Endothelial cell of umbilical vein (primary cell): ENCODE measurements around the gene NWD2. TPM values are rescaled to one million over a fixed set of nuclear protein-coding genes. Genes with fewer than 3 reads are reported as not detected.

Experiments
- BruUV-seq: library from RNA; stranded (reverse); fragments of 400-500 nt; replicated peaks from 2 replicates; lab custom pipeline; 2021; lab: Mats Ljungman, UMichigan
- CTCF ChIA-PET: fragments of 300-600, 350-600 bp; sonication (Branson Sonifier 250); formaldehyde crosslinking; loops from one replicate; lab custom pipeline; 2021; ENCODE audit warnings: antibody characterized with exemption, inconsistent platforms; lab: Charles Lee
- POLR2A ChIA-PET: fragments of 300-600, 350-600 bp; sonication (Branson Sonifier 250); formaldehyde crosslinking; loops from one replicate; lab custom pipeline; 2021; ENCODE audit warnings: antibody characterized with exemption, inconsistent platforms; lab: Charles Lee
- DNase-seq: peaks from one replicate; pipeline ENCODE4 v3.0.0-alpha.2; 2011; ENCODE audit warnings: low read depth, low spot score
- FAIRE-seq: peaks from 2 replicates; lab custom pipeline; 2011; peaks lifted over from hg19 to GRCh38; lab: Jason Lieb, UNC
- H2AFZ ChIP-seq: 2 replicates; pipeline ENCODE4 v1.6.0; 2012; ENCODE audit warnings: low read depth, low read length, control low read depth, inconsistent platforms
- H3K27ac ChIP-seq: 2 replicates; pipeline ENCODE4 v1.5.1; 2011; ENCODE audit warnings: low read depth, mild to moderate bottlenecking, control low read depth, low read length, moderate library complexity; ENCODE audit not compliant: insufficient read depth
- H3K27me3 ChIP-seq, 2 experiments: 2 replicates each; pipeline versions ENCODE4 v1.6.0 to v1.6.1; 2011; ENCODE audit warnings: low read length in 2 of 2, mixed read lengths in 1 of 2; ENCODE audit not compliant: control insufficient read depth in 2 of 2, insufficient read depth in 2 of 2
- H3K36me3 ChIP-seq, 2 experiments: 2 replicates in 1 of 2; 3 replicates in 1 of 2; pipeline ENCODE4 v1.5.1; 2011; ENCODE audit warnings: low read length in 2 of 2, mild to moderate bottlenecking in 1 of 2, moderate library complexity in 1 of 2; ENCODE audit not compliant: control insufficient read depth in 2 of 2, insufficient read depth in 2 of 2; ENCODE audit errors: extremely low read depth in 1 of 2
- H3K4me1 ChIP-seq: 3 replicates; pipeline ENCODE4 v1.5.1; 2011; ENCODE audit warnings: mild to moderate bottlenecking, low read length; ENCODE audit not compliant: control insufficient read depth, insufficient read depth; ENCODE audit errors: extremely low read depth
- H3K4me2 ChIP-seq: 2 replicates; pipeline ENCODE4 v1.6.1; 2011; ENCODE audit warnings: low read length, control low read depth, mixed read lengths; ENCODE audit not compliant: insufficient read depth
- H3K4me3 ChIP-seq, 3 experiments: fragments of 200-600 bp in 1 of 3; sonication (generic), shearing (Covaris generic) in 1 of 3; replicated peaks in 1 of 3; 2 replicates each; pipeline ENCODE4 v1.5.1; 2011 to 2016; ENCODE audit warnings: control low read depth in 3 of 3, low read length in 3 of 3, mild to moderate bottlenecking in 2 of 3, inconsistent platforms in 1 of 3, low read depth in 1 of 3, moderate library complexity in 1 of 3; ENCODE audit not compliant: insufficient read depth in 1 of 3
- H3K79me2 ChIP-seq: 2 replicates; pipeline ENCODE4 v1.6.0; 2012; ENCODE audit warnings: low read length, inconsistent platforms; ENCODE audit not compliant: control insufficient read depth, insufficient read depth
- H3K9ac ChIP-seq: replicated peaks from 2 replicates; pipeline ENCODE3; 2011; ENCODE audit warnings: low read length, control low read depth; ENCODE audit not compliant: insufficient read depth; ENCODE audit errors: extremely low read depth
- H3K9me1 ChIP-seq: replicated peaks from 3 replicates; pipeline ENCODE4 v1.6.0; 2011; ENCODE audit warnings: mild to moderate bottlenecking, low read length; ENCODE audit not compliant: control insufficient read depth, insufficient read depth; ENCODE audit errors: extremely low read depth
- H3K9me3 ChIP-seq: replicated peaks from 2 replicates; pipeline ENCODE4 v1.5.1; 2012; ENCODE audit warnings: low read length, inconsistent platforms; ENCODE audit not compliant: control insufficient read depth, insufficient read depth
- H4K20me1 ChIP-seq: replicated peaks from 2 replicates; pipeline ENCODE3; 2011; ENCODE audit warnings: mild to moderate bottlenecking, low read length; ENCODE audit not compliant: control insufficient read depth, insufficient read depth; ENCODE audit errors: extremely low read depth
- CTCF ChIP-seq, 2 donors: IDR thresholded peaks; 1 replicate in 1 of 2; 2 replicates in 1 of 2; pipeline ENCODE4 v1.5.1; 2011; ENCODE audit warnings: low read length in 2 of 2, mild to moderate bottlenecking in 2 of 2, moderate library complexity in 2 of 2, control low read depth in 1 of 2, inconsistent platforms in 1 of 2, low read depth in 1 of 2; ENCODE audit not compliant: insufficient read depth in 1 of 2; ENCODE audit errors: extremely low read depth in 1 of 2
- EZH2 ChIP-seq: IDR thresholded peaks from 2 replicates; pipeline ENCODE4 v1.6.1; 2012; ENCODE audit warnings: borderline replicate concordance, low read depth, mild to moderate bottlenecking, moderate library complexity, low read length, inconsistent platforms; ENCODE audit not compliant: severe bottlenecking
- FOS ChIP-seq: IDR thresholded peaks from 2 replicates; pipeline ENCODE4 v1.6.1; 2011; ENCODE audit warnings: mild to moderate bottlenecking, low read length, moderate library complexity, borderline replicate concordance; ENCODE audit not compliant: insufficient read depth
- GATA2 ChIP-seq: IDR thresholded peaks from 2 replicates; pipeline ENCODE4 v1.7.0; 2011; ENCODE audit warnings: low read depth, mild to moderate bottlenecking, moderate library complexity, mixed read lengths, low read length; ENCODE audit not compliant: insufficient read length, insufficient read depth
- JUN ChIP-seq: IDR thresholded peaks from 2 replicates; pipeline ENCODE4 v1.6.1; 2011; ENCODE audit warnings: borderline replicate concordance, low read depth; ENCODE audit not compliant: insufficient read length, insufficient read depth
- MYC ChIP-seq: IDR thresholded peaks from one replicate; pipeline ENCODE4 v1.6.1; 2011; ENCODE audit warnings: mild to moderate bottlenecking, low read depth, low read length
- POLR2A ChIP-seq: IDR thresholded peaks from 2 replicates; pipeline ENCODE4 v1.6.1; 2012; ENCODE audit warnings: low read depth, mild to moderate bottlenecking, control low read depth, low read length
- POLR2AphosphoS5 ChIP-seq: IDR thresholded peaks from 2 replicates; pipeline ENCODE4 v1.6.1; 2012; ENCODE audit warnings: low read depth, mild to moderate bottlenecking, control low read depth, low read length, moderate library complexity; ENCODE audit not compliant: insufficient read depth
- dilution Hi-C: fragments of 300-500 bp; cut with MboI; formaldehyde crosslinking; loops from one replicate; pipeline ENCODE4 v1.15.0; 2019; ENCODE audit warnings: low sequenced_read_pairs; ENCODE audit not compliant: extremely low pct_ligation_motif_present
- intact Hi-C: fragments of 100-400 bp; cut with micrococcal nuclease; formaldehyde crosslinking; loops from one replicate; pipeline ENCODE4 v1.10.0; 2022
- polyA plus RNA-seq, 4 experiments: library from polyadenylated mRNA; depleted of rRNA in 3 of 4; stranded (reverse) in 3 of 4; unstranded in 1 of 4; fragments of >200 nt; gene quantifications; 2 replicates each; pipeline versions ENCODE4 v1.2.1 to v1.2.3, GENCODE V29; 2011 to 2012; ENCODE audit warnings: missing spikeins in 1 of 4
- total RNA-seq: library from RNA; stranded (reverse); gene quantifications from 2 replicates; pipeline ENCODE4 v1.2.3, GENCODE V29; 2021
- TF ChIP-seq, protein P1 (sequence below): IDR thresholded peaks from 2 replicates; pipeline ENCODE4 v1.6.1; 2011; ENCODE audit not compliant: insufficient read depth, insufficient read length

Gene NWD2
- total and polyA plus RNA-seq, 2 donors (not counting 3 experiments of a cell fraction or from before 2014, with no cell fraction given), result not detected

DNA sequence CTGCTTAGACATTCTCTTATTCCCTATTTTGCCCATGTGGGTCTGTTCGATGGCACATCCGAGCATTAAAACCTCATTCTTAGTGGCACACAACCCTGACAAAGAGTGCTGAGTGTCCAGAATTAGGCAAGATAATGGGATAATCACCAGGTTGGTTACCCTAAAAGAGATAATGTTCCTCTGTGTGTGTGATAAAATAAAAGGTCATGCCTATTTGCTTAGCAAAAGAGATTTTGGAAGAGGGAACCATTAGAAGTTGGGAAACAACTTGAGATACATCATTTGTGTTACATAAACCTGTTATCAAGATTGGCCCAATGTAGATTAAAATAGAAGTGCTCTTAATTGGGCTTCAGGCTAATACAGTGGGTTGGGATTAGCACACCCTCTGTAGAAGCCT is 182.7 kb downstream of the NWD2 start:
- H3K27ac ChIP-seq, result no peak overlapping the region
- no peaks in the 10 kb centered on the region for H3K79me2 ChIP-seq
- H2AFZ ChIP-seq, result no peak overlapping the region
- H3K9me3 ChIP-seq, result no peaks in the 10 kb centered on the region
- dilution Hi-C loops, result no loop called here
- FAIRE-seq, result no peak
- no peak overlapping the region for H3K4me2 ChIP-seq
- H3K9me1 ChIP-seq, result no peaks in the 10 kb centered on the region
- H3K4me3 ChIP-seq, result no peak overlapping the region
- peaks cover 0 to 3% of the 10 kb centered on the region in 2 experiments for H3K27me3 ChIP-seq
- TF ChIP-seq POLR2A, result no peak
- TF ChIP-seq POLR2AphosphoS5, result no peak
- no peak for TF ChIP-seq GATA2
- no peak for TF ChIP-seq EZH2
- TF ChIP-seq MYC, result no peak
- TF ChIP-seq JUN, result no peak
- TF ChIP-seq FOS, result no peak
- TF ChIP-seq, protein P1, sequence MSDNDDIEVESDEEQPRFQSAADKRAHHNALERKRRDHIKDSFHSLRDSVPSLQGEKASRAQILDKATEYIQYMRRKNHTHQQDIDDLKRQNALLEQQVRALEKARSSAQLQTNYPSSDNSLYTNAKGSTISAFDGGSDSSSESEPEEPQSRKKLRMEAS, result no peak
- TF ChIP-seq CTCF (IDR thresholded peaks at IDR 0.05; ENCODE audit: extremely low read depth in 1 of 2, insufficient read depth in 1 of 2, low read depth in 1 of 2, low read length in 2 of 2), result no peak
- ChIA-PET POLR2A (no interaction called here), CTCF (interaction anchor here (1.4 kb wide), 1 partner anchor 26 kb away, joined by 4 read pairs; no protein-coding TSS in a partner anchor)
- no peak overlapping the region for H3K9ac ChIP-seq
- BruUV-seq, result no TSS peak
- H3K36me3 ChIP-seq, result no peaks in the 10 kb centered on the region
- intact Hi-C loops, result no loop called here
- no peaks in the 10 kb centered on the region for H4K20me1 ChIP-seq
- no peak for DNase-seq
- no peaks in the 10 kb centered on the region for H3K4me1 ChIP-seq
